ENCODE measurements around the gene GALNT13. TPM values are rescaled to one million over a fixed set of nuclear protein-coding genes. Genes with fewer than 3 reads are reported as not detected.

The GALNT13 gene
- total RNA-seq, 2 experiments from 2014 or later: not detected

GRCh38 chr2:154013514-154013913, 141.8 kb downstream of the GALNT13 start:
- H3K36me3 Mint-ChIP-seq (ENCODE audit: low read depth): no peaks in the 10 kb centered on the region
- H3K27ac Mint-ChIP-seq: no peak overlapping the region
- no peak for ATAC-seq (ENCODE audit: poor library complexity)
- Histone ChIP-seq H3K27me3 (ENCODE audit: control insufficient read depth in 1 of 2, insufficient read depth in 2 of 2, low read length in 2 of 2) (no peaks in the 10 kb centered on the region), H3K9me3 (ENCODE audit: control insufficient read depth in 1 of 2, insufficient read depth in 1 of 2, low read length in 2 of 2) (peaks cover 11 to 21% of the 10 kb centered on the region in 2 experiments), H3K4me3 (ENCODE audit: low read length) (no peak overlapping the region), H3K27ac (ENCODE audit: low read depth in 1 of 2, low read length in 2 of 2) (no peak overlapping the region), H3K36me3 (ENCODE audit: insufficient read depth, low read length) (no peaks in the 10 kb centered on the region), H3K4me1 (ENCODE audit: insufficient read depth, low read length) (no peaks in the 10 kb centered on the region)
- H3K27me3 Mint-ChIP-seq: no peaks in the 10 kb centered on the region
- peak in 1 of 14 experiments; percentile 2 for DNase-seq
- H3K4me1 Mint-ChIP-seq (ENCODE audit: low read depth): no peaks in the 10 kb centered on the region
- POLR2A ChIA-PET: no interaction called here
- TF ChIP-seq CTCF (IDR thresholded peaks at IDR 0.05): no peak
- intact Hi-C loops (cut with DNase I, micrococcal nuclease): no loop called here
- no peak overlapping the region for H3K4me3 Mint-ChIP-seq
- peaks cover 21% of the 10 kb centered on the region for H3K9me3 Mint-ChIP-seq
- CTCF ChIA-PET: no interaction called here

- no peaks in the 10 kb centered on the region for H3K4me1 Mint-ChIP-seq (ENCODE audit: low read depth)
- ATAC-seq (ENCODE audit: poor library complexity): no peak
- no peaks in the 10 kb centered on the region for H3K36me3 Mint-ChIP-seq (ENCODE audit: low read depth)
- H3K9me3 ChIP-seq (ENCODE audit: control insufficient read depth in 1 of 2, insufficient read depth in 1 of 2, low read length in 2 of 2): peaks cover 11 to 17% of the 10 kb centered on the region in 2 experiments
- intact Hi-C loops (cut with DNase I, micrococcal nuclease): no loop called here
- H3K4me3 ChIP-seq (ENCODE audit: low read length): no peak overlapping the region
- no peaks in the 10 kb centered on the region for H3K36me3 ChIP-seq (ENCODE audit: insufficient read depth, low read length)
- no peak for DNase-seq
- H3K9me3 Mint-ChIP-seq: peaks cover 22% of the 10 kb centered on the region
- POLR2A ChIA-PET: no interaction called here
- H3K4me3 Mint-ChIP-seq: no peak overlapping the region
- no peak overlapping the region for H3K27ac ChIP-seq (ENCODE audit: low read depth in 1 of 2, low read length in 2 of 2)
- H3K27me3 ChIP-seq (ENCODE audit: control insufficient read depth in 1 of 2, insufficient read depth in 2 of 2, low read length in 2 of 2): no peaks in the 10 kb centered on the region
- no peaks in the 10 kb centered on the region for H3K4me1 ChIP-seq (ENCODE audit: insufficient read depth, low read length)
- no peak overlapping the region for H3K27ac Mint-ChIP-seq
- CTCF ChIA-PET: no interaction called here
- H3K27me3 Mint-ChIP-seq: no peaks in the 10 kb centered on the region
- TF ChIP-seq CTCF (IDR thresholded peaks at IDR 0.05): no peak
These were observed 143.5 kb downstream of the GALNT13 start for GRCh38 chr2:154015233-154015632.

- CTCF ChIA-PET: no interaction called here
- intact Hi-C loops (cut with DNase I, micrococcal nuclease): no loop called here
- POLR2A ChIA-PET: no interaction called here
- Mint-ChIP-seq H3K4me3 (no peak overlapping the region), H3K27ac (no peak overlapping the region), H3K27me3 (no peaks in the 10 kb centered on the region), H3K4me1 (ENCODE audit: low read depth) (no peaks in the 10 kb centered on the region), H3K9me3 (peaks cover 13% of the 10 kb centered on the region), H3K36me3 (ENCODE audit: low read depth) (no peaks in the 10 kb centered on the region)
- Histone ChIP-seq H3K27ac (ENCODE audit: low read depth in 1 of 2, low read length in 2 of 2) (no peak overlapping the region), H3K9me3 (ENCODE audit: control insufficient read depth in 1 of 2, insufficient read depth in 1 of 2, low read length in 2 of 2) (no peaks in the 10 kb centered on the region), H3K4me1 (ENCODE audit: insufficient read depth, low read length) (no peaks in the 10 kb centered on the region), H3K4me3 (ENCODE audit: low read length) (no peak overlapping the region), H3K27me3 (ENCODE audit: control insufficient read depth in 1 of 2, insufficient read depth in 2 of 2, low read length in 2 of 2) (no peaks in the 10 kb centered on the region), H3K36me3 (ENCODE audit: insufficient read depth, low read length) (no peaks in the 10 kb centered on the region)
- TF ChIP-seq CTCF (IDR thresholded peaks at IDR 0.05): no peak
- no peak for ATAC-seq (ENCODE audit: poor library complexity)
- no peak for DNase-seq
These were observed 157.8 kb downstream of the GALNT13 start for GRCh38 chr2:154029504-154029903.
